Upper lobe of left lung (tissue), 6 donors: ENCODE data around the gene TTC34. TPM values are rescaled to one million over a fixed set of nuclear protein-coding genes. Genes with fewer than 3 reads are reported as not detected.
"Not testable (repeated sequence)": the region's sequence is repeated elsewhere in the genome, so short reads cannot be mapped to it uniquely, and the experiment has no call there.

Experiments used
- ATAC-seq, 2 donors: fragments of 200-7000 bp; cut with Tn5 transposase; one replicate each; pipeline ENCODE4 v1.9.1; 2022; ENCODE audit warnings: mild to moderate bottlenecking in 2 of 2, moderate library complexity in 2 of 2; ENCODE audit not compliant: low FRiP score in 2 of 2
- DNase-seq, 2 donors: peaks; one replicate each; pipeline ENCODE4 v3.0.0-alpha.2; 2019 to 2020
- H3K27ac ChIP-seq, 4 donors: fragments of 200-600 bp; sonication (generic); one replicate each; pipeline ENCODE4 v1.5.1; 2016 to 2019
- H3K27me3 ChIP-seq, 4 donors: fragments of 200-600 bp; sonication (generic); one replicate each; pipeline ENCODE4 v1.5.1; 2017 to 2019
- H3K36me3 ChIP-seq, 4 donors: fragments of 200-600 bp; sonication (generic); one replicate each; pipeline ENCODE4 v1.5.1; 2016 to 2019
- H3K4me1 ChIP-seq, 4 donors: fragments of 200-600 bp; sonication (generic); one replicate each; pipeline ENCODE4 v1.5.1; 2018 to 2019
- H3K4me3 ChIP-seq, 4 donors: fragments of 200-600 bp; sonication (generic); one replicate each; pipeline ENCODE4 v1.5.1; 2017 to 2019; ENCODE audit warnings: mild to moderate bottlenecking in 2 of 4, moderate library complexity in 1 of 4
- H3K9me3 ChIP-seq, 4 donors: fragments of 200-600 bp; sonication (generic); one replicate each; pipeline ENCODE4 v1.5.1; 2018 to 2019
- CTCF ChIP-seq, 6 experiments: fragments of 450-650 bp in 4 of 6; fragments of 200-600 bp in 2 of 6; sonication (generic) in 2 of 6; IDR thresholded peaks; one replicate each; pipeline ENCODE4 v1.5.1; 2016 to 2019; ENCODE audit warnings: antibody characterized with exemption in 6 of 6
- EP300 ChIP-seq, 4 donors: sonication (generic); formaldehyde crosslinking; IDR thresholded peaks; one replicate each; pipeline ENCODE4 v1.5.1; 2017; ENCODE audit warnings: antibody characterized with exemption in 4 of 4, control low read depth in 2 of 4
- POLR2A ChIP-seq, 4 donors: fragments of 450-650 bp; IDR thresholded peaks; one replicate each; pipeline ENCODE4 v1.5.1; 2016 to 2017; ENCODE audit warnings: antibody characterized with exemption in 4 of 4, mild to moderate bottlenecking in 2 of 4
- POLR2AphosphoS5 ChIP-seq, 2 donors: sonication (generic); formaldehyde crosslinking; IDR thresholded peaks; one replicate each; pipeline ENCODE4 v1.5.1; 2017; ENCODE audit warnings: antibody characterized with exemption in 2 of 2
- WGBS, 2 donors: methylation state at CpG; one replicate each; pipeline ENCODE4 v1.1.5; 2017 to 2018; 5-methylcytosine and 5-hydroxymethylcytosine counted together
- total RNA-seq, 6 donors: library from RNA; depleted of rRNA in 4 of 6; stranded (reverse); fragments of >200 nt in 4 of 6; gene quantifications; one replicate each; pipeline versions ENCODE4 v1.1.0 to v1.2.1, GENCODE V29; 2016 to 2021
- donor health status: DM: no; HTN: no; CAD: no; lungs with moderate emphysema.
- donor health status: DM: no; HTN: yes; CAD: no; lungs with severe emphysema.

TTC34 gene
- total RNA-seq, 6 donors from 2014 or later, result 0.76 to 4.2 (median 2.1) TPM

GRCh38 chr1:2655598-2656434 lies 145.7 kb downstream of the TTC34 start:
- H3K27ac ChIP-seq, H3K27me3 ChIP-seq, H3K36me3 ChIP-seq, H3K9me3 ChIP-seq, H3K4me3 ChIP-seq, ATAC-seq, H3K4me1 ChIP-seq: not testable (repeated sequence)
- peak; percentile 31 to 88 for DNase-seq
- 39 to 42% methylated on average over 15 to 16 of the region's 16 CpGs for WGBS, 2 donors

GRCh38 chr1:2654443-2654948 lies 147.0 kb downstream of the TTC34 start:
- DNase-seq (peak in 1 of 2 donors; percentile 87), ATAC-seq (peak; percentile 53 to 86)
- H3K4me3 ChIP-seq, H3K36me3 ChIP-seq, H3K27me3 ChIP-seq, H3K27ac ChIP-seq, H3K9me3 ChIP-seq, H3K4me1 ChIP-seq: not testable (repeated sequence)
- 36 to 43% methylated on average over 14 of the region's 14 CpGs for WGBS, 2 donors

GRCh38 chr1:2653741-2654442 lies 147.6 kb downstream of the TTC34 start:
- H3K9me3 ChIP-seq, H3K27ac ChIP-seq, H3K4me1 ChIP-seq, H3K27me3 ChIP-seq, H3K36me3 ChIP-seq, H3K4me3 ChIP-seq: not testable (repeated sequence)
- DNase-seq, result peak; percentile 46 to 92
- peak; percentile 39 to 80 for ATAC-seq
- 37 to 38% methylated on average over 14 of the region's 14 CpGs for WGBS, 2 donors

GRCh38 chr1:2652926-2653571 lies 148.4 kb downstream of the TTC34 start:
- peaks cover 0 to 12% (median 5%) of the 10 kb centered on the region in 4 donors for H3K9me3 ChIP-seq
- peak in 1 of 2 donors; percentile 85 for DNase-seq
- H3K4me1 ChIP-seq, H3K4me3 ChIP-seq, ATAC-seq, H3K36me3 ChIP-seq, H3K27ac ChIP-seq, H3K27me3 ChIP-seq: not testable (repeated sequence)
- whole genome bisulfite sequencing, 2 donors, result 23 to 31% methylated on average over 12 of the region's 12 CpGs

GRCh38 chr1:2652152-2652925 lies 149.2 kb downstream of the TTC34 start:
- ATAC-seq, H3K4me1 ChIP-seq, H3K4me3 ChIP-seq, H3K27me3 ChIP-seq, DNase-seq, H3K36me3 ChIP-seq, H3K27ac ChIP-seq: not testable (repeated sequence)
- 31 to 32% methylated on average over 14 to 15 of the region's 16 CpGs for WGBS, 2 donors
- H3K9me3 ChIP-seq, result peaks cover 4 to 19% (median 7%) of the 10 kb centered on the region in 4 donors

DNA sequence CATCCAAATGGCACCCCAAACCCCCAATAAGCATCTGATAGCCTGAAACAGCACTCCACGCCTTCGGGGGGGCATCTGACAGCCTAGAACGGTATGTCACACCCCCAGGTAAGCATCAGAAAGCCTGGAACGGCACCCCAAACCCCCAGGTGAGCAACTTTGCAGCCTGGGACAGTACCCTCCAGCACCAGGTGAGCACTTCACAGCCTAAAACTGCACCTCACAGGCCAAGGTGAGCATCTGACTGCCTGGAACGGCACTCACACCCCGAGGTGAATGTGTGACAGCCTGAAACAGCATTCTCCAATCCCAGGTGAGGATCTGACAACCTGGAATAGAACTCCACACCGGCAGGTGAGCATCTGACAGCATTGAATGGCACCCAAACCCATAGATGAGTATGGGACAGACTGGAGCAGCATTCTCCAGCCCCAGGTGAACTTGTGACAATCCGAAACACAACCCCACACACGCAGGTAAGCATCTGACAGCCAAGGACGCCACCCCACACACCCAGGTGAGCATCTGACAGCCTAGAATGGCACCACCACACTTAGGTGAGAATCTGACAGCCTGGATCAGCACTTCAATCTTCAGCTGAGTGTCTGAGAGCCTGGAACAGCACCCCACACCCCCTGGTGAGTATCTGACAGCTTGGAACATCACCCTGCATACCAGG lies 150.4 kb downstream of the TTC34 start:
- Histone ChIP-seq H3K36me3 (no peaks in the 10 kb centered on the region), H3K4me3 (no peak overlapping the region), H3K27me3 (peaks cover 0 to 6% (median 0%) of the 10 kb centered on the region in 4 donors), H3K4me1 (no peaks in the 10 kb centered on the region), H3K27ac (no peak overlapping the region), H3K9me3 (peaks cover 6 to 28% (median 15%) of the 10 kb centered on the region in 4 donors)
- ATAC-seq, result no peak
- 45 to 72% methylated on average over 4 to 10 of the region's 10 CpGs for WGBS, 2 donors
- no peak for DNase-seq
- TF ChIP-seq CTCF (IDR thresholded peaks at IDR 0.05) (no peak), POLR2A (IDR thresholded peaks at IDR 0.05) (no peak), POLR2AphosphoS5 (IDR thresholded peaks at IDR 0.05) (no peak), EP300 (IDR thresholded peaks at IDR 0.05) (no peak)
